Osteoblast (primary cell): ENCODE measurements around the gene SARDH. TPM values are rescaled to one million over a fixed set of nuclear protein-coding genes. Genes with fewer than 3 reads are reported as not detected.

Experiments used
- DNase-seq: peaks from one replicate; pipeline ENCODE4 v3.0.0; 2011; ENCODE audit warnings: low spot score, mixed read lengths; ENCODE audit not compliant: insufficient read length; ENCODE audit errors: missing footprints
- H2AFZ ChIP-seq: 2 replicates; pipeline ENCODE4 v1.6.0; 2011; ENCODE audit warnings: mild to moderate bottlenecking, low read length
- H3K27ac ChIP-seq: 2 replicates; pipeline ENCODE4 v1.5.1; 2011; ENCODE audit warnings: mild to moderate bottlenecking, low read depth, low read length, moderate library complexity
- H3K27me3 ChIP-seq: 2 replicates; pipeline ENCODE4 v1.6.0; 2012; ENCODE audit warnings: mild to moderate bottlenecking, control low read depth, inconsistent platforms, low read length, moderate library complexity; ENCODE audit not compliant: insufficient read depth
- H3K36me3 ChIP-seq: 2 replicates; pipeline ENCODE4 v1.5.1; 2011; ENCODE audit warnings: mild to moderate bottlenecking, low read length, control low read depth, moderate library complexity; ENCODE audit not compliant: insufficient read depth
- H3K4me1 ChIP-seq: 2 replicates; pipeline ENCODE4 v1.5.1; 2011; ENCODE audit warnings: mild to moderate bottlenecking, low read length, control low read depth, moderate library complexity; ENCODE audit not compliant: insufficient read depth
- H3K4me2 ChIP-seq: 2 replicates; pipeline ENCODE4 v1.6.0; 2011; ENCODE audit warnings: mild to moderate bottlenecking, low read length; ENCODE audit not compliant: insufficient read depth
- H3K4me3 ChIP-seq: fragments of 200-600 bp; sonication (generic); 3 replicates; pipeline ENCODE4 v1.5.1; 2012; ENCODE audit warnings: mild to moderate bottlenecking, low read length, inconsistent platforms; ENCODE audit not compliant: insufficient read depth
- H3K79me2 ChIP-seq: 2 replicates; pipeline ENCODE4 v1.6.0; 2012; ENCODE audit warnings: mild to moderate bottlenecking, low read length, control low read depth, inconsistent platforms; ENCODE audit not compliant: insufficient read depth
- H3K9me3 ChIP-seq: 2 replicates; pipeline ENCODE4 v1.5.1; 2011; ENCODE audit warnings: low read depth, low read length, control low read depth
- H4K20me1 ChIP-seq: 2 replicates; pipeline ENCODE4 v1.6.0; 2012; ENCODE audit warnings: mild to moderate bottlenecking, low read length, control low read depth; ENCODE audit not compliant: insufficient read depth
- CTCF ChIP-seq: IDR thresholded peaks from 2 replicates; pipeline ENCODE4 v1.5.1; 2011; ENCODE audit warnings: mild to moderate bottlenecking, low read depth, low read length, moderate library complexity; ENCODE audit errors: extremely low read depth
- total RNA-seq: library from RNA; depleted of rRNA; stranded (reverse); fragments of >200 nt; gene quantifications from 2 replicates; pipeline ENCODE4 v1.2.3, GENCODE V29; 2012

Gene SARDH
- total RNA-seq, 1 donor = 5.4 TPM

GRCh38 chr9:133700819-133701320, 37.3 kb downstream of the SARDH start:
- Histone ChIP-seq H3K27me3 (no peaks in the 10 kb centered on the region), H3K4me2 (no peak overlapping the region), H3K36me3 (no peaks in the 10 kb centered on the region), H3K4me3 (no peak overlapping the region), H4K20me1 (no peaks in the 10 kb centered on the region), H2AFZ (no peak overlapping the region), H3K4me1 (no peaks in the 10 kb centered on the region), H3K27ac (no peak overlapping the region), H3K9me3 (no peaks in the 10 kb centered on the region), H3K79me2 (no peaks in the 10 kb centered on the region)
- TF ChIP-seq CTCF = no peak
- no peak for DNase-seq

GRCh38 chr9:133699546-133699945, 38.6 kb downstream of the SARDH start:
- no peaks in the 10 kb centered on the region for H3K36me3 ChIP-seq
- no peaks in the 10 kb centered on the region for H4K20me1 ChIP-seq
- DNase-seq = no peak
- no peaks in the 10 kb centered on the region for H3K9me3 ChIP-seq
- H2AFZ ChIP-seq = no peak overlapping the region
- no peak for TF ChIP-seq CTCF
- no peak overlapping the region for H3K27ac ChIP-seq
- no peak overlapping the region for H3K4me3 ChIP-seq
- no peaks in the 10 kb centered on the region for H3K27me3 ChIP-seq
- no peaks in the 10 kb centered on the region for H3K79me2 ChIP-seq
- H3K4me2 ChIP-seq = no peak overlapping the region
- H3K4me1 ChIP-seq = no peaks in the 10 kb centered on the region

DNA sequence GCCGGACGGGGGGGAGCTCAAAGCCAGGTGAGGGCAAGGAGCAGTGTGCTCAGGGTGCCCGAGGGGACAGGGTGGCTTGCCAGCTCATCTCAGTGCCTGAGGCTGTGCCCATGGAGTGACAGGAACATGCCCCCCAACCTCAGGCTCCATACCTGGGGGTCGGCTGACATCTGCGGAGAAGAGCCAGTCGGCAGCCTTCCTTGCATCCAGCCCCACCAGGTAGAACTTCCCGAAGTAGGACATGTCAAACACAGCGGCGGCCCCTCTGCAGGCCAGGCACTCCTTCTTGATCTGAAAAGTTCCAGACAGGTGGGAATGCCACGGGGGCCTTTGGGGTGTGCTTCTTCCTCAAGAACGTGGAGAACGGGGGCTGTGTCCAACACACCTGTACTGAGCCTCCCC, 42.1 kb downstream of the SARDH start:
- Histone ChIP-seq H4K20me1 (no peaks in the 10 kb centered on the region), H2AFZ (no peak overlapping the region), H3K4me1 (peaks cover 11% of the 10 kb centered on the region), H3K4me2 (no peak overlapping the region), H3K36me3 (no peaks in the 10 kb centered on the region), H3K4me3 (no peak overlapping the region), H3K79me2 (no peaks in the 10 kb centered on the region), H3K27ac (no peak overlapping the region), H3K9me3 (no peaks in the 10 kb centered on the region), H3K27me3 (no peaks in the 10 kb centered on the region)
- DNase-seq = peak; percentile 38
- TF ChIP-seq CTCF = no peak

- Histone ChIP-seq H3K4me3 (no peak overlapping the region), H3K36me3 (no peaks in the 10 kb centered on the region), H4K20me1 (no peaks in the 10 kb centered on the region), H3K4me1 (peaks cover 11% of the 10 kb centered on the region), H2AFZ (no peak overlapping the region), H3K9me3 (no peaks in the 10 kb centered on the region), H3K27me3 (no peaks in the 10 kb centered on the region), H3K79me2 (no peaks in the 10 kb centered on the region), H3K4me2 (no peak overlapping the region), H3K27ac (no peak overlapping the region)
- TF ChIP-seq CTCF = no peak
- DNase-seq = peak; percentile 18
Observed at GRCh38 chr9:133694686-133695085, 43.5 kb downstream of the SARDH start.
